DOHH2 (cell line): ENCODE data around the gene EVL.

Source experiments
- H3F3A ChIP-seq: fragments of 200-600 bp; sonication (generic), shearing (Covaris generic); 2 replicates; pipeline ENCODE4 v1.6.0; 2016; ENCODE audit warnings: antibody characterized with exemption, mild to moderate bottlenecking; ENCODE audit not compliant: control insufficient read depth, insufficient read depth
- H3K27ac ChIP-seq: fragments of 200-600 bp; sonication (generic); 2 replicates; pipeline ENCODE4 v1.5.1; 2014; ENCODE audit warnings: low read depth, mild to moderate bottlenecking, low read length, moderate library complexity
- H3K27me3 ChIP-seq: fragments of 200-600 bp; sonication (generic); 2 replicates; pipeline ENCODE4 v1.6.1; 2014; ENCODE audit warnings: mild to moderate bottlenecking, low read length, mixed read lengths; ENCODE audit not compliant: control insufficient read depth
- H3K36me3 ChIP-seq: fragments of 200-600 bp; sonication (generic); 2 replicates; pipeline ENCODE4 v1.6.1; 2014; ENCODE audit warnings: mild to moderate bottlenecking, low read length, moderate library complexity, mixed read lengths; ENCODE audit not compliant: control insufficient read depth
- H3K4me1 ChIP-seq: fragments of 200-600 bp; sonication (generic); 2 replicates; pipeline ENCODE4 v1.6.1; 2014; ENCODE audit warnings: mild to moderate bottlenecking, low read length, mixed read lengths; ENCODE audit not compliant: control insufficient read depth
- H3K4me2 ChIP-seq: fragments of 200-600 bp; sonication (generic); 2 replicates; pipeline ENCODE4 v1.6.0; 2014; ENCODE audit warnings: mild to moderate bottlenecking, low read length, moderate library complexity
- H3K4me3 ChIP-seq: fragments of 200-600 bp; sonication (generic); 2 replicates; pipeline ENCODE4 v1.5.1; 2014; ENCODE audit warnings: mild to moderate bottlenecking, low read length, mixed read lengths
- H3K79me2 ChIP-seq: fragments of 200-600 bp; sonication (generic); 2 replicates; pipeline ENCODE4 v1.6.1; 2014; ENCODE audit warnings: mild to moderate bottlenecking, low read length, mixed read lengths; ENCODE audit not compliant: control insufficient read depth
- H3K9me2 ChIP-seq: fragments of 200-600 bp; sonication (generic); replicated peaks from 2 replicates; pipeline ENCODE4 v1.6.1; 2014; ENCODE audit warnings: mild to moderate bottlenecking, low read length, mixed read lengths; ENCODE audit not compliant: control insufficient read depth
- H3K9me3 ChIP-seq: fragments of 200-600 bp; sonication (generic); 2 replicates; pipeline ENCODE4 v1.6.1; 2014; ENCODE audit warnings: antibody characterized with exemption, low read length, mixed read lengths; ENCODE audit not compliant: control insufficient read depth, insufficient read depth
- H4K20me1 ChIP-seq: fragments of 200-600 bp; sonication (generic); 2 replicates; pipeline ENCODE4 v1.6.0; 2014; ENCODE audit warnings: low read depth, mild to moderate bottlenecking, antibody characterized with exemption, low read length, moderate library complexity; ENCODE audit not compliant: control insufficient read depth, insufficient read depth
- CTCF ChIP-seq: fragments of 200-600 bp; sonication (generic); IDR thresholded peaks from one replicate; pipeline ENCODE4 v1.5.1; 2014; ENCODE audit warnings: antibody characterized with exemption, mild to moderate bottlenecking, low read depth, low read length; ENCODE audit not compliant: poor library complexity, severe bottlenecking
- EZH2phosphoT487 ChIP-seq: fragments of 200-600 bp; sonication (generic); IDR thresholded peaks from 2 replicates; pipeline ENCODE4 v1.6.1; 2017; ENCODE audit warnings: borderline replicate concordance, mild to moderate bottlenecking, antibody characterized with exemption, low read length, moderate library complexity, mixed read lengths

The EVL gene

GRCh38 chr14:100123618-100124017 is 58.4 kb downstream of the EVL start:
- Histone ChIP-seq H4K20me1 (no peaks in the 10 kb centered on the region), H3K4me1 (no peaks in the 10 kb centered on the region), H3K4me3 (no peak overlapping the region), H3K9me2 (no peaks in the 10 kb centered on the region), H3F3A (no peaks in the 10 kb centered on the region), H3K9me3 (no peaks in the 10 kb centered on the region), H3K4me2 (no peak overlapping the region), H3K27me3 (no peaks in the 10 kb centered on the region), H3K79me2 (no peaks in the 10 kb centered on the region), H3K27ac (no peak overlapping the region), H3K36me3 (no peaks in the 10 kb centered on the region)
- TF ChIP-seq CTCF (no peak), EZH2phosphoT487 (no peak)

DNA sequence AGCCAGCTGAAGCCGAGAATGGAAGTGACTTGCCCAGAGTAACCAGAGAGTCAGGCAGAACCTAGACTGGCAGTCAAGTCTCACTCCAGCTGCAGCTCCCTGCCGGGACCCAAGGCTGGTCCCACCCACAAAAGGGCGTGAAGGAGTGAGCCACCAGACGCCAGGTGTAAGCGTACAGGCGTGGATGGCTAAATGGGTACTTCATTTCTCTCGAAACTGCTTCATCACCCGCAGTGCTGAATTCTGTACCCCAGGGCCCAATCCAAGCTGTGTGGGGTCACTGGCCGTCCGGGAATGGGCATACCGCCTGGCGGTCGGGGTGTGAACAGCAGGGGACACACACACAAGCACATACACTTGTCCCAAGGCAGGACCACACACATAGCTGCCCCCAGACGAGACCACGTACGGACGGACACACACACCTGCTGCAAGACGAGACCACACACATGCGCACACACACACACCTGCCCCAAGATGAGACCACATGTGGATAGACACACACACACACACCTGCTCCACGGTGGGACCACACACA is 59.4 kb downstream of the EVL start:
- Histone ChIP-seq H3K27me3 (no peaks in the 10 kb centered on the region), H3K4me3 (no peak overlapping the region), H3K4me2 (no peak overlapping the region), H4K20me1 (no peaks in the 10 kb centered on the region), H3K27ac (no peak overlapping the region), H3K9me3 (no peaks in the 10 kb centered on the region), H3K36me3 (no peaks in the 10 kb centered on the region), H3K9me2 (no peaks in the 10 kb centered on the region), H3K79me2 (no peaks in the 10 kb centered on the region), H3F3A (no peaks in the 10 kb centered on the region), H3K4me1 (no peaks in the 10 kb centered on the region)
- TF ChIP-seq CTCF (no peak), EZH2phosphoT487 (no peak)

DNA sequence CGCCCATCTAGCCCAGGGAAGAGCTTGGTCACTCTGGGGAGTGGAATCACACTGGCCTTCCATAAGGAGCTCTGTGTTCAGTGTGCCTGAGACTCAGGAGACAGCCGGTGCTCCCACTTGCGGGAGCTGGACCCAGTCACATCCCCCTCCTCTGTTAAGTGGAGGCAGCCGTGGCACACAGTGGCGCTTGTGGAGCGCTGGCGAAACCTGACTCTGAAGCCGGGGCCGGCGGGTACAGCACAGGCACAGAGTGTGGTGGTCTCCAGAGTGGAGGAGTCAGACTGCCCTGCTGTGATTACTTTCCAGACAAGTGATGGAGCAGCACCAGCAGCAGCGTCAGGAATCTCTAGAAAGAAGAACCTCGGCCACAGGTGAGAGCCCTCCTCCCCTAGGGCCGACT is 61.2 kb downstream of the EVL start:
- Histone ChIP-seq H3F3A (no peaks in the 10 kb centered on the region), H3K9me2 (no peaks in the 10 kb centered on the region), H3K9me3 (no peaks in the 10 kb centered on the region), H3K36me3 (no peaks in the 10 kb centered on the region), H3K27ac (no peak overlapping the region), H3K4me3 (no peak overlapping the region), H3K79me2 (no peaks in the 10 kb centered on the region), H3K4me1 (no peaks in the 10 kb centered on the region), H4K20me1 (no peaks in the 10 kb centered on the region), H3K27me3 (no peaks in the 10 kb centered on the region), H3K4me2 (no peak overlapping the region)
- TF ChIP-seq EZH2phosphoT487 (no peak), CTCF (no peak)
